G401 (cell line): ENCODE data around the gene PTPRE. TPM values are rescaled to one million over a fixed set of nuclear protein-coding genes. Genes with fewer than 3 reads are reported as not detected.

Source experiments
- DNase-seq: peaks from one replicate; pipeline ENCODE4 v3.0.0-alpha.2; 2015; ENCODE audit warnings: low spot score
- in situ Hi-C: cut with HindIII; loops from 2 replicates; pipeline ENCODE4 v1.10.0; 2016; ENCODE audit warnings: low sequenced_read_pairs, mixed read lengths
- total RNA-seq: library from RNA; depleted of rRNA; stranded (reverse); fragments of >200 nt; shearing (Covaris generic); gene quantifications from 2 replicates; pipeline ENCODE4 v1.2.3, GENCODE V29; 2014; rRNA removed

PTPRE gene
- total RNA-seq, 1 experiment from 2014 or later: not detected

DNA sequence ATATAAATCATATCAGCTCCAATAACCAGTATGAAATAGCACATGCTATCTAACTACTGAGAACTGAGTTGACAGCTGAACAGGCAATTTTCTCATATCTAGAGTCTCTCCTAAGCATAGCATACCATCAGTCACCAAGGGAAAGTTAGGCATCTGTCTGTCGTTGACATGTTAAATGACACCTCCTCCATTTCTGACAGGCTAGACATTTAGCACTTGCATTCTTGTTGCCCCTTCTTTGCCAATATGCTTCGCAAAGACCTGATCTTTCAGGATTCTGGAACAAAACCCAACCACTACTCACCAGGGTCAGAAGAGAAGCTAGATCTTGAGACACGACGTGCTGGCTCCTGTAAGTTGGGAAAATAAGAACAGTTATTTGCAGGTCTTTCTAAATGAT lies 209.3 kb downstream of the PTPRE start:
- in situ Hi-C loops: no loop called here
- no peak for DNase-seq

DNA sequence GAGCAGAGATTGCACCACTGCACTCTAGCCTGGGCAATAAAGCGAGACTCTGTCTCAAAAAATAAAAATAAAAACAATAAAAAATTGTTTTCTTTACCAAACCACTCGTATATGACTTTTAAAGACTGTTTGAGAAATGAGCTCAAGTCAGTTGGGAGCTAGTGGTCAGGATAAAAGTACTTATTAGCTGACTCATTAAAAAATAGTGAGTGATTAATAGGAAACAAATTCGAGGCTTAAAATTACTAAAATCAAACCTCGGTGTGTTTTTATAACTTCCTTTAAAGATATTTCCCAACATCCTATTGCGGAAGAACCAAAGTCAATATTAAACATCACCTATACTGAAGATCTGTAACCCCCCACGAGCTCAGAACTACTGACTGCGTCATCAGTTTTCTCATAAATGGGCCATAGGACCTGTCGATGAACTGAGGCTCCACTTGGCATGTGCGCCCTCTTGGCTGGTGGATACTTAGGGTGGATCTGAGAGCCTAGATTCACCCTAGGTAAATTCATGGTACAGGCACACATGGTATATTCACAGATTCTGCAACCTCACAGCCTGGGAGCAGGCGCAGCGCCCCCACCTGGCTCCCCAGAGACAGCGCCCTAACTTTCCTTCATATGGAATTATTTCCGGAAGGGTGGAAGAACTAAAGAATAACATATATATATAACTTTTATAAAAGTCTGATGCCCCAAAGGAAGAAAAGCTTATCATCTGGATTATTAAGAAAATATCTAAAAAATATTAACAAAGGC lies 210.1 kb downstream of the PTPRE start:
- no peak for DNase-seq
- in situ Hi-C loops: no loop called here

DNA sequence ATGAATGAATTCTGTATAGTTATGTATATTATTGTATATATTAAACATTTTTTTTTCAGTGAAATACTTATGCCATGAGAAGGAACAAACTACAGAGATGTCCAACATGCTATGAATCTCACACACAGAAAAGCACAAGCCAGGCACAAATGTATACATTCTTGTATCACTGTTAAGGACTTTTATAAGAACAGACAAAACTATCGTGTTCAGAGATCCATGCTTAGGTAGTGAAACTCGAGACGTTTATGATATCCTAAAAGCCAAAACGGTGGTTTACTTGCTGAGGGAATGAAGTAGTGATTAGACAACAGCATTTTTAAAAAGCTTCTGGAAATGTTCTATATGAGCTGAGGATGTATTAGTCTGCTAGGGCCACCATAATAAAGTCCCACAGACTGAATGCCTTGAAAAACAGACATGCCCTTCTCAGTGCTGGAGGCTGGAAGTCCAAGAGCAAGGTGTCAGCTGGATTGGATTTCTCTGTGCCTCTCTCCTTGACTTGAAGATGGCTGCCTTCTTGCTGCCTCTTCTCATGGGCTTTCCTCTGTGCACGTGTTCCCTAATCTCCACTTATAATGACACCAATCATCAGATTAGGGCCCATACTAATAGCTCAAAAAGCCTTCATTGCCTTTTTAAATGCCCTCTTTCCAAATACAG lies 215.0 kb downstream of the PTPRE start:
- in situ Hi-C loops: no loop called here
- no peak for DNase-seq

DNA sequence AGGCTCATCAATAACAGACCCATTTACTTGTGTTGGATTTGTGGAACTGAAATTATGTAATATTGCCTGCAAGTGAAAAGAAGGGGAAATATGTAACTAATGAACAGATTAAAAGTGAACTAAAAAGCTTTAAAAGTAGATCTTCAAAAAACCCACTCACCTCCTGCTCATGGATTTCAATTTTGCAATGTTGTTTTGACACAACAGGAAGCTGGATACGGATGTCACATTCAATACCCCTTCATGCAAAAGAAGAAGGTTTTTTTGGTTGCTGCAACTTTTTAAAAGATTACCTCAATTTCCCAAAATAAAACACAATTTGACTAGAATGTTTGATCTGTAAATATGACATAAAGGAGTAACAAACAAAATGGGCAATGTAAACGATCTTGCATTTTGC lies 216.0 kb downstream of the PTPRE start:
- DNase-seq: no peak
- in situ Hi-C loops: no loop called here

DNA sequence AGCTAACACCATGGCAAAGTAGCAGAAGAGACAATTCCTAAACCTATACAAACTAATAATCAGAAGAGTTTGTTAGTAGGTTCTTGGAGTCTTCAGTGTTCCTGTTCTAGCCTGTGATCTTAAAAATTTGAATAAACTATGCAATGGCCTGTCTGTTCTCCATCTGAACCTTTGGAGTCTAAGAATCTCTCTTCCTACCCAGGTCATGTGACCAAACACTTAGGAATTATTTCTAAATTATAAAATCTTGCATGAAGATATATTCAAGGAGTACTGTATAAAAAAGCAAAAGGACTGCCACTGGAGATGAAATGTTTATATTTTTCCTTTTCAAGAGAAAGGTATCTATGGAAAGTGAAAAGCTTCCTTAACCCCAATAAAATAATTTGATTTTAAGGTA lies 216.9 kb downstream of the PTPRE start:
- in situ Hi-C loops: no loop called here
- no peak for DNase-seq

DNA sequence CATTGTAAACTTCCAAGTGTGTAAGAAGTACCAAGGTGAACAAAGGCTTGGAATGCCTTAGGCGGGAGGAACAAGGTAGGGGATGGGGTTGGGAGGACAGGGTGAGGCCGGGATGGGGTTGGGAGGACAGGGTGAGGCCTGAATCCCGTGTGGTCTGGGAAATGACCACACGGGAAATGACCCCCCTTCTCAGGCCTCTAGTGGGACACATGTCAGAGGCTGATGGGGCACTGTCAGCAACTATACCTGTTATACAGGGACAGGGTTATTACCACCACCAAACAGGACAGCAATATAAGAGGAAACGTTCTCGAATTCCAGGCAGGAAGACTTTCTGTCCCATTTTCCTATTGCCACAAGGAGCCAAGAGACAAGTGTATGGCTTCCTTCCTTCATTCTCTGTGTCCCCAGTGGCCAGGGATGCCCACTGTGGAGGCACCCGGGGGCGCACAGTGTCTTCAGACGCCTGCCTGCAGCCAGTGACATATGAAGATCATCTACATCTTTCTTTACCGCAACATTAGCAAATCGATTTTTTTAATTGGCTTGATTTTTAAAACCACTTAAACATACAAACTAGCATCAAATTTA lies 218.0 kb downstream of the PTPRE start:
- DNase-seq: no peak
- in situ Hi-C loops: no loop called here

DNA sequence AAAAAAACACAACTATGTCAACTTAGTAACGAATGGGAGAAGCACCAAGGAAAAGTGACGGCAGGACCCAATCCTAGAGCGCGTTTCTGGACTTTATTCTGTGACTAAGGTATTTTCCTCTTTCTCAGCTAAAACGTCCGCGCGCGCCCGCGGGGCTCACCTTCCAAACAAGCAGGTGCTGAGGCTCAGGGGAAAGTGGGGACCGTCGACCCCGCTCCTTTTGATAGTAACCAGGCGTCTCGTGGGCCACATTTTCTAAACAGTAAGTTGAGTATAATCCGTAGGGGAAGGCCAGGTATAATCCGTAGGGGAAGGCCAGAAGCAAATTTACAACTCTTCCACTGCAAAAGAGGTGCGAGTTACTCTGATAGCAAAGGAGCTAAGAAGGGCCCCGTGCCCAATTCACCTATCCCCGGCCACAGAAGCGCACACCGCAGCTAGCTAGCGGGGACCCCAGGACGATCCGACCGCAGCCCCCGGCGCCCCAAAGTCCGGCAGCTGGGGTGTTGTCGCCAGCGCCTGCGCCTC lies 218.6 kb downstream of the PTPRE start:
- in situ Hi-C loops: no loop called here
- DNase-seq: no peak

DNA sequence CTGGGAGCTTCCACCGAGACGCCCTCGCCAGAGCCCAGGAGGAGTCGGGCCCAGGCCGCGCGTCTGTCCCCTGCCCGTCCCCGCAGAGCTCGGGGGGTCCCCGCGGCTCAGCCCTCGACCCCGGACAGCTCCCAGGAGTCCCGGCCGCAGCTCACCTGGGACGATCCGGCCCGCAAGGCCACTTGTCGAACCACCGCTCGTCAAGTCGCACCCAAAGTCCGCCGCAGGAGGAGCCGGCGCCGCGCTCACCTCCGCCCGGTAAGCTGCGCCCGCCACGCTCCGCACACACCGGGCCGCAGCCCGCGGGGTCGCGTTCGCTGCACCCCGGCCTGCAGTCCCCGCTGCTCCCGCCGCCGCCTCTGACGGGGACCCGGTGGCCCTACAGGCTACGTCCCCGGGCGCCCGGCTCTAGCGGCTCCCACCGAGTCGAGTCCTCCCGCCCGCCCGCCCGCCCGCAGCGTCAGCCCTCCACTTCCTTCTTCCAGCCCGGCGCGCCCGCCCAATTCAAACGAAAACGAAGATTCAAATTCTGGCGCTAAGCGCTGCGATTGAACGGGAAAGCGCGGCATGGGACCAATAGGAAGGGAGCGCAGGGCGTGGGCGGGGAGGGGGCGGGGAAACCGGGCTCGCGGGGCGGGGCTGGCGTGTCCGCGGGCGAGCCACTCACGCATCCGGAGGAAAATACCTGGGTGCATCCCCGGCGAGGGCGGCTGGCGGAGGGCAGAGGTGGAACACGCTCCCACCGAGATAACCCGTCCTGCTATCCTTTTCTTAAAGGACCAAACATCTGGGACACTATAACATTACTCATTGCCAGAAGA lies 219.3 kb downstream of the PTPRE start, which contains the start of gene MKI67:
Gene MKI67, minus strand, starts transcription at position 480 of the 821 bp plus-strand sequence. CDS start 756 bp downstream, outside the sequence.
- peak; percentile 48 for DNase-seq
- in situ Hi-C loops: no loop called here

DNA sequence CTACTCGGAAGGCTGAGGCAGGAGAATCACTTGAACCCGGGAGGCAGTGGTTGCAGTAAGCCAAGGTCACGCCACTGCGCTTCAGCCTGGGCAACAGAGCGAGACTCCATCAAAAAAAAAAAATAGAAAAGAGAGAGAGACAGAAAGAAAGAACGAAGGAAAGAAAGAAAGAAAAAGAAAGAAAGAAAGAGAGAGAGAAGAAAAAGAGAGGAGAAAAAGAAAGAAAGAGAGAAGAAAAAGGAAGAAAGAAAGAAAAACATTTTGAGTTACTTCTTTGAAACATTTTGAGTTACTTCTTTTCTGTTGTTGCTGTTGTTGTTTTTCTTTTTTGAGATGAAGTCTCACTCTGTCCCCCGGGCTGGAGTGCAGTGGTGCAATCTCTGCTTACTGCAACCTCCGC lies 221.7 kb downstream of the PTPRE start:
- in situ Hi-C loops: no loop called here
- no peak for DNase-seq

DNA sequence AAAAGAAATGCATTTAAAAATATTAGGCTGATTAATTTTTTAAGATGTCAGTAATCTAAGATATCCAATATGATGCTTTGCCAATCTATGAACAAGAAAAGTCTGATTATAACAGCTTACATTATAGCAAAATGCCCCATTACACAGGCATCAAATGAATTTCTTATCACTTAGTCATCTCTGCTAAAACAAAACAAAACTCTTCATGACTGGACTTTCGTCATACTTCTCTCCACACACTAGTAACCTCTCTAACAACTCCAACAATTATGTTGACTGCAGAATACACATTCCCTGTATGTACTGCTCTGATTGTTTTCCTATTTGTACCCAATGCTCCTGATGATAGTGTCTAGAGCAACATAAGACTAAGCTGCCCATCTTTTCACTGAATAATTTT lies 223.1 kb downstream of the PTPRE start:
- no peak for DNase-seq
- in situ Hi-C loops: no loop called here

Other genes with a start within 250 kb of the PTPRE start
- gene FOXI2, start 169.9 kb upstream of the PTPRE start, total RNA-seq: not detected in 2 replicates
- not detected in 2 replicates for gene CLRN3, start 14.2 kb upstream of the PTPRE start, total RNA-seq
- 9.2 and 13.8 TPM in 2 replicates for gene MKI67, start 219.3 kb downstream of the PTPRE start, total RNA-seq